Liver (tissue), 9 donors: ENCODE results near the gene DEDD. TPM values are rescaled to one million over a fixed set of nuclear protein-coding genes. Genes with fewer than 3 reads are reported as not detected.

Source experiments
- DNase-seq: peaks from one replicate; pipeline ENCODE4 v3.0.0-alpha.2; 2017; ENCODE audit warnings: low spot score
- H3K27ac ChIP-seq, 2 donors: one replicate each; pipeline ENCODE4 v1.7.0; 2013; ENCODE audit warnings: inconsistent platforms in 2 of 2, low read length in 2 of 2, control low read depth in 1 of 2, low read depth in 1 of 2, mild to moderate bottlenecking in 1 of 2
- H3K27me3 ChIP-seq, 4 donors: one replicate each; pipeline versions ENCODE4 v1.6.1 to v1.7.0; 2013; ENCODE audit warnings: low read length in 3 of 4, inconsistent platforms in 1 of 4, mild to moderate bottlenecking in 1 of 4, moderate library complexity in 1 of 4; ENCODE audit not compliant: control insufficient read depth in 4 of 4, insufficient read depth in 4 of 4
- H3K36me3 ChIP-seq, 4 donors: one replicate each; pipeline versions ENCODE4 v1.6.1 to v1.7.0; 2013; ENCODE audit warnings: low read length in 3 of 4, mild to moderate bottlenecking in 3 of 4, low read depth in 1 of 4, moderate library complexity in 1 of 4; ENCODE audit not compliant: control insufficient read depth in 4 of 4, insufficient read depth in 3 of 4
- H3K4me1 ChIP-seq, 4 donors: one replicate each; pipeline versions ENCODE4 v1.6.1 to v1.7.0; 2013; ENCODE audit warnings: low read length in 3 of 4, mild to moderate bottlenecking in 3 of 4, moderate library complexity in 1 of 4; ENCODE audit not compliant: control insufficient read depth in 4 of 4, insufficient read depth in 4 of 4
- H3K4me3 ChIP-seq, 3 donors: one replicate each; pipeline versions ENCODE4 v1.6.1 to v1.7.0; 2013; ENCODE audit warnings: low read length in 3 of 3, control low read depth in 1 of 3, low read depth in 1 of 3, mild to moderate bottlenecking in 1 of 3
- H3K9ac ChIP-seq, 2 donors: one replicate each; pipeline ENCODE4 v1.7.0; 2013; ENCODE audit warnings: low read length in 2 of 2, mild to moderate bottlenecking in 2 of 2, moderate library complexity in 2 of 2, control low read depth in 1 of 2, low read depth in 1 of 2
- H3K9me3 ChIP-seq, 4 donors: one replicate each; pipeline versions ENCODE4 v1.6.1 to v1.7.0; 2013; ENCODE audit warnings: low read length in 3 of 4; ENCODE audit not compliant: control insufficient read depth in 4 of 4
- EGR1 ChIP-seq, 2 donors: IDR thresholded peaks; 2 replicates each; pipeline ENCODE4 v1.6.1; 2016 to 2018; ENCODE audit warnings: antibody characterized with exemption in 2 of 2, low read depth in 2 of 2
- FOXA1 ChIP-seq: IDR thresholded peaks from 2 replicates; pipeline ENCODE4 v1.6.1; 2016; ENCODE audit warnings: antibody characterized with exemption
- GABPA ChIP-seq, 2 donors: IDR thresholded peaks in 1 of 2; conservative IDR thresholded peaks in 1 of 2; 2 replicates each; pipeline ENCODE4 v1.6.1; 2016; ENCODE audit warnings: antibody characterized with exemption in 2 of 2, mild to moderate bottlenecking in 1 of 2, moderate library complexity in 1 of 2
- HNF4A ChIP-seq, 2 donors: conservative IDR thresholded peaks; 2 replicates each; pipeline ENCODE4 v1.6.1; 2016; ENCODE audit warnings: antibody characterized with exemption in 2 of 2, mild to moderate bottlenecking in 2 of 2
- HNF4G ChIP-seq: IDR thresholded peaks from 2 replicates; pipeline ENCODE4 v1.6.1; 2016; ENCODE audit warnings: antibody characterized with exemption
- RAD21 ChIP-seq, 2 donors: IDR thresholded peaks; 2 replicates each; pipeline ENCODE4 v1.6.1; 2016; ENCODE audit warnings: antibody characterized with exemption in 2 of 2, mild to moderate bottlenecking in 2 of 2
- REST ChIP-seq: IDR thresholded peaks from 2 replicates; pipeline ENCODE4 v1.6.1; 2016; ENCODE audit warnings: antibody characterized with exemption, mild to moderate bottlenecking
- RXRA ChIP-seq, 2 donors: IDR thresholded peaks; 2 replicates each; pipeline ENCODE4 v1.6.1; 2017 to 2018; ENCODE audit warnings: antibody characterized with exemption in 2 of 2, mild to moderate bottlenecking in 1 of 2
- SP1 ChIP-seq: IDR thresholded peaks from 2 replicates; pipeline ENCODE4 v1.6.1; 2018; ENCODE audit warnings: antibody characterized with exemption, mild to moderate bottlenecking
- TAF1 ChIP-seq: conservative IDR thresholded peaks from 2 replicates; pipeline ENCODE4 v1.6.1; 2016; ENCODE audit warnings: antibody characterized with exemption, mild to moderate bottlenecking
- YY1 ChIP-seq: IDR thresholded peaks from 2 replicates; pipeline ENCODE4 v1.6.1; 2016; ENCODE audit warnings: antibody characterized with exemption, mild to moderate bottlenecking
- WGBS: extraction: QIAGEN DNeasy Blood & Tissue Kit; methylation state at CpG from one replicate; pipeline ENCODE4 v1.1.7; 2013; 5-methylcytosine and 5-hydroxymethylcytosine counted together
- polyA plus RNA-seq, 2 donors: library from polyadenylated mRNA; stranded (reverse) in 1 of 2; unstranded in 1 of 2; fragments of 200-250 nt in 1 of 2; fragments of >200 nt in 1 of 2; fragmentation: Nextera tagmentation in 1 of 2; extraction: Ambion mirVana in 1 of 2; gene quantifications; one replicate each; pipeline versions ENCODE4 v1.2.1 to v1.2.3, GENCODE V29; 2013 to 2015
- total RNA-seq, 2 donors: library from RNA; depleted of rRNA; stranded (reverse); fragments of >200 nt; gene quantifications; one replicate each; pipeline ENCODE4 v1.2.3, GENCODE V29; 2014
- TF ChIP-seq, protein P1 (sequence below): IDR thresholded peaks from 2 replicates; pipeline ENCODE4 v1.6.1; 2016; ENCODE audit warnings: antibody characterized with exemption
- TF ChIP-seq, protein P2 (sequence below): fragments of 150-350 bp; IDR thresholded peaks from 2 replicates; pipeline ENCODE4 v1.5.1; 2017; ENCODE audit warnings: improper control_type of control experiment, low read depth, low read length; ENCODE audit not compliant: missing input control
- donor health status: healthy.
- donor health status: healthy.
- donor health status: healthy.
- donor health status: healthy.
- donor health status: healthy.

DEDD gene
- total and polyA plus RNA-seq, 4 donors, result 13.8 to 17.7 (median 16.0) TPM

DNA sequence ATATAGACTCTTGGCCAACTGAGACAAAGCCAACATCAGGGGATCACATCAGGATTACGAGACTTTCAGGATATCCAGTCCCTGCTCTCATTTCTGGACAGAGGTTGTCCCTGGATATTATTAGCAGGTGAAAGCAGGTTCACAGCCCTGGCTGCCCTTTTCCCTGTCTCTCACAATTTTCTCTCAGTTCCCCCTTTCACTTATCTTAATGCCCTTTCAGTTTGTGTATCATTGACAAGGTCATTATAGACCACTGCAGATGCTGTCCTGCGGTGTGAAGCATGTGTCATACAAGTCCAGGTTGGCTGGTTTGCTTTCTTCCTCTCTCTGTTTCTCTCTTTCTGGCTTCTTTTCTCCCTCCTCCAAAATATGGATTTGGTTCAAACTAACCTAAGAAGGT is 36.5 kb downstream of the DEDD start:
- TF ChIP-seq GABPA (IDR thresholded peaks at IDR 0.05 in 1 of 2, conservative IDR thresholded peaks at IDR 0.05 in 1 of 2), result no peak
- TF ChIP-seq YY1, result no peak
- no peak for TF ChIP-seq TAF1
- TF ChIP-seq, protein P1, sequence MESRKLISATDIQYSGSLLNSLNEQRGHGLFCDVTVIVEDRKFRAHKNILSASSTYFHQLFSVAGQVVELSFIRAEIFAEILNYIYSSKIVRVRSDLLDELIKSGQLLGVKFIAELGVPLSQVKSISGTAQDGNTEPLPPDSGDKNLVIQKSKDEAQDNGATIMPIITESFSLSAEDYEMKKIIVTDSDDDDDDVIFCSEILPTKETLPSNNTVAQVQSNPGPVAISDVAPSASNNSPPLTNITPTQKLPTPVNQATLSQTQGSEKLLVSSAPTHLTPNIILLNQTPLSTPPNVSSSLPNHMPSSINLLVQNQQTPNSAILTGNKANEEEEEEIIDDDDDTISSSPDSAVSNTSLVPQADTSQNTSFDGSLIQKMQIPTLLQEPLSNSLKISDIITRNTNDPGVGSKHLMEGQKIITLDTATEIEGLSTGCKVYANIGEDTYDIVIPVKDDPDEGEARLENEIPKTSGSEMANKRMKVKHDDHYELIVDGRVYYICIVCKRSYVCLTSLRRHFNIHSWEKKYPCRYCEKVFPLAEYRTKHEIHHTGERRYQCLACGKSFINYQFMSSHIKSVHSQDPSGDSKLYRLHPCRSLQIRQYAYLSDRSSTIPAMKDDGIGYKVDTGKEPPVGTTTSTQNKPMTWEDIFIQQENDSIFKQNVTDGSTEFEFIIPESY, result no peak
- no peak for TF ChIP-seq HNF4A (conservative IDR thresholded peaks at IDR 0.05)
- no peak for TF ChIP-seq SP1
- no peak for TF ChIP-seq RXRA (IDR thresholded peaks at IDR 0.05)
- H3K9me3 ChIP-seq, result no peaks in the 10 kb centered on the region
- H3K4me3 ChIP-seq, result no peak overlapping the region
- no peak for DNase-seq
- WGBS, result 96% methylated on average over 2 of the region's 2 CpGs
- peaks cover 0 to 13% (median 5%) of the 10 kb centered on the region in 4 donors for H3K36me3 ChIP-seq
- no peak overlapping the region for H3K9ac ChIP-seq
- H3K27ac ChIP-seq, result no peak overlapping the region
- H3K27me3 ChIP-seq, result no peaks in the 10 kb centered on the region
- peaks cover 2 to 24% (median 11%) of the 10 kb centered on the region in 4 donors for H3K4me1 ChIP-seq

DNA sequence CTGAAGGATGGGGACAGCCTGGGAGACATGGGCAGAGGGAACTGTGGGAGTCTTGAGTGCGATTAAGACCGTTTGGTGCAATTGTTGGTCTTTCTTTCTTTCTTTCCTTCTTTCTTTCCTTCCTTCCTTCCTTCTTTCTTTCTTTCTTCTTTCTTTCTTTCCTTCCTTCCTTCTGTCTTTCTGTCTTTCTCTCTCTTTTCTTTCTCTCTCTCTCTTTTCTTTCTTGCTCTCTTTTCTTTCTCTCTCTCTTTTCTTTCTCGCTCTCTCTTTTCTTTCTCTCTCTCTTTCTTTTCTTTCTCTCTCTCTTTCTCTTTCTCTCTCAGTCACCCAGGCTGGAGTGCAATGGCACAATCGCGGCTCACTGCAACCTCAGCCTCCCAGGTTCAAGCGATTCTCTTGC is 37.2 kb downstream of the DEDD start:
- Histone ChIP-seq H3K36me3 (peaks cover 0 to 7% (median 1%) of the 10 kb centered on the region in 4 donors), H3K9ac (no peak overlapping the region), H3K27me3 (no peaks in the 10 kb centered on the region), H3K4me1 (peaks cover 2 to 24% (median 11%) of the 10 kb centered on the region in 4 donors), H3K4me3 (no peak overlapping the region), H3K27ac (no peak overlapping the region), H3K9me3 (no peaks in the 10 kb centered on the region)
- no peak for TF ChIP-seq YY1
- TF ChIP-seq RXRA (IDR thresholded peaks at IDR 0.05), result no peak
- TF ChIP-seq TAF1, result no peak
- TF ChIP-seq EGR1 (IDR thresholded peaks at IDR 0.05; ENCODE audit: low read depth in 2 of 2), result no peak
- TF ChIP-seq, protein P2, sequence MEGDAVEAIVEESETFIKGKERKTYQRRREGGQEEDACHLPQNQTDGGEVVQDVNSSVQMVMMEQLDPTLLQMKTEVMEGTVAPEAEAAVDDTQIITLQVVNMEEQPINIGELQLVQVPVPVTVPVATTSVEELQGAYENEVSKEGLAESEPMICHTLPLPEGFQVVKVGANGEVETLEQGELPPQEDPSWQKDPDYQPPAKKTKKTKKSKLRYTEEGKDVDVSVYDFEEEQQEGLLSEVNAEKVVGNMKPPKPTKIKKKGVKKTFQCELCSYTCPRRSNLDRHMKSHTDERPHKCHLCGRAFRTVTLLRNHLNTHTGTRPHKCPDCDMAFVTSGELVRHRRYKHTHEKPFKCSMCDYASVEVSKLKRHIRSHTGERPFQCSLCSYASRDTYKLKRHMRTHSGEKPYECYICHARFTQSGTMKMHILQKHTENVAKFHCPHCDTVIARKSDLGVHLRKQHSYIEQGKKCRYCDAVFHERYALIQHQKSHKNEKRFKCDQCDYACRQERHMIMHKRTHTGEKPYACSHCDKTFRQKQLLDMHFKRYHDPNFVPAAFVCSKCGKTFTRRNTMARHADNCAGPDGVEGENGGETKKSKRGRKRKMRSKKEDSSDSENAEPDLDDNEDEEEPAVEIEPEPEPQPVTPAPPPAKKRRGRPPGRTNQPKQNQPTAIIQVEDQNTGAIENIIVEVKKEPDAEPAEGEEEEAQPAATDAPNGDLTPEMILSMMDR, result no peak
- no peak for TF ChIP-seq RAD21 (IDR thresholded peaks at IDR 0.05)
- no peak for TF ChIP-seq REST
- TF ChIP-seq HNF4G, result no peak
- TF ChIP-seq FOXA1, result no peak
- TF ChIP-seq, protein P1, result no peak
- 91% methylated on average over 6 of the region's 6 CpGs for WGBS
- DNase-seq, result no peak
